K562 (cell line): ENCODE measurements around the gene ARL4C. TPM values are rescaled to one million over a fixed set of nuclear protein-coding genes. Genes with fewer than 3 reads are reported as not detected.

Source experiments
- BRD9 ChIP-seq: fragments of 450-650 bp; IDR thresholded peaks from 2 replicates; pipeline ENCODE4 v1.6.1; 2018; ENCODE audit warnings: low read depth; ENCODE audit not compliant: partially characterized antibody
- CTCF ChIP-seq, 3 experiments: IDR thresholded peaks in 2 of 3; conservative IDR thresholded peaks in 1 of 3; 2 replicates each; pipeline ENCODE4 v1.5.1; 2011 to 2012; ENCODE audit warnings: low read length in 3 of 3, mild to moderate bottlenecking in 3 of 3, control low read depth in 2 of 3, improper control_type of control experiment in 1 of 3, inconsistent platforms in 1 of 3, low read depth in 1 of 3, mixed read lengths in 1 of 3, moderate library complexity in 1 of 3; ENCODE audit not compliant: insufficient read depth in 2 of 3
- CUX1 ChIP-seq: fragments of 200-800 bp; sonication (Bioruptor generic); IDR thresholded peaks from 2 replicates; pipeline ENCODE4 v1.6.1; 2016; ENCODE audit warnings: missing genetic modification characterization, missing compliant biosample characterization
- E2F6 ChIP-seq, 2 experiments: IDR thresholded peaks; 2 replicates each; pipeline ENCODE4 v1.6.1; 2011; ENCODE audit warnings: borderline replicate concordance in 1 of 2, control low read depth in 1 of 2, low read depth in 1 of 2, low read length in 1 of 2, mild to moderate bottlenecking in 1 of 2, mixed read lengths in 1 of 2, moderate library complexity in 1 of 2; ENCODE audit not compliant: insufficient read depth in 1 of 2, insufficient read length in 1 of 2, poor library complexity in 1 of 2, severe bottlenecking in 1 of 2; ENCODE audit errors: extremely low read depth in 1 of 2
- FOXO4 ChIP-seq: fragments of 450-650 bp; formaldehyde crosslinking; IDR thresholded peaks from 2 replicates; pipeline ENCODE4 v1.4.0; 2020; ENCODE audit warnings: mild to moderate bottlenecking, moderate library complexity
- LARP7 ChIP-seq: fragments of 450-650 bp; IDR thresholded peaks from 2 replicates; pipeline ENCODE4 v1.6.1; 2016
- MTA1 ChIP-seq: fragments of 450-650 bp; IDR thresholded peaks from 2 replicates; pipeline ENCODE4 v1.6.1; 2017; ENCODE audit warnings: borderline replicate concordance
- MYNN ChIP-seq, 2 experiments: sonication (generic); formaldehyde crosslinking in 1 of 2; IDR thresholded peaks; 2 replicates each; pipeline versions ENCODE4 v1.5.0 to v1.6.1; 2016 to 2020; ENCODE audit warnings: antibody characterized with exemption in 1 of 2, missing genetic modification reagents in 1 of 2
- PKNOX1 ChIP-seq: fragments of 450-650 bp; IDR thresholded peaks from 2 replicates; pipeline ENCODE4 v1.6.1; 2016
- PPARD ChIP-seq: fragments of 250-450 bp; sonication (Bioruptor Pico); IDR thresholded peaks from 2 replicates; pipeline ENCODE4 v1.8.0; 2022; ENCODE audit warnings: inconsistent platforms, mild to moderate bottlenecking, moderate library complexity
- PYGO2 ChIP-seq: fragments of 450-650 bp; IDR thresholded peaks from 2 replicates; pipeline ENCODE4 v1.6.1; 2016; ENCODE audit warnings: mild to moderate bottlenecking, missing genetic modification characterization, moderate library complexity, missing compliant biosample characterization
- SMAD1 ChIP-seq: fragments of 150-350 bp; IDR thresholded peaks from 2 replicates; pipeline ENCODE4 v1.6.1; 2014; ENCODE audit warnings: low read length, low read depth; ENCODE audit not compliant: partially characterized antibody
- TAF15 ChIP-seq: fragments of 200-400 bp; formaldehyde crosslinking; IDR thresholded peaks from 2 replicates; pipeline ENCODE4 v1.6.1; 2017; ENCODE audit warnings: mild to moderate bottlenecking, low read depth, low read length, moderate library complexity
- ZKSCAN3 ChIP-seq: fragments of 250-450 bp; sonication (Bioruptor Pico); IDR thresholded peaks from 2 replicates; pipeline ENCODE4 v1.4.0; 2020
- polyA plus RNA-seq, 8 experiments: library from polyadenylated mRNA; depleted of rRNA in 4 of 8; stranded (reverse) in 5 of 8; unstranded in 3 of 8; fragments of >200 nt; fragmentation: Nextera tagmentation in 2 of 8; fragmentation: Illumina TruSeq in 1 of 8; extraction: Ambion mirVana in 2 of 8; extraction: Trizol in 1 of 8; gene quantifications; 2 replicates each; pipeline versions ENCODE4 v1.2.1 to v1.2.3, GENCODE V29; 2011 to 2014; ENCODE audit warnings: inconsistent platforms in 1 of 8, missing spikeins in 1 of 8
- total RNA-seq, 7 experiments: library from RNA; depleted of rRNA in 6 of 7; stranded (reverse); fragments of >200 nt in 6 of 7; fragmentation: Illumina TruSeq in 2 of 7; extraction: Trizol in 2 of 7; gene quantifications; 2 replicates each; pipeline versions ENCODE4 v1.2.1 to v1.2.3, GENCODE V29; 2011 to 2021; ENCODE audit warnings: low replicate concordance in 1 of 7

The ARL4C gene
- total and polyA plus RNA-seq, 9 of the 15 experiments (the other 6 are each of a cell fraction or from before 2014, with no cell fraction given), result 0.03 to 0.11 (median 0.04) TPM; not detected in 5

GRCh38 chr2:234496835-234497593 is at the start of gene ARL4C (continued):
- TF ChIP-seq E2F6 (IDR thresholded peaks at IDR 0.05; ENCODE audit: borderline replicate concordance in 1 of 2, extremely low read depth in 1 of 2, insufficient read depth in 1 of 2, insufficient read length in 1 of 2, low read depth in 1 of 2, low read length in 1 of 2, poor library complexity in 1 of 2, severe bottlenecking in 1 of 2) (peak; percentile 10 to 51), FOXO4 (CRISPR knock-in tag) (no peak), MYNN (IDR thresholded peaks at IDR 0.05) (no peak), MYNN (CRISPR knock-in tag; IDR thresholded peaks at IDR 0.05) (no peak), PYGO2 (no peak), MTA1 (no peak), PKNOX1 (no peak), ZKSCAN3 (CRISPR knock-in tag) (no peak), BRD9 (no peak), SMAD1 (no peak), CTCF (IDR thresholded peaks at IDR 0.05 in 2 of 3, conservative IDR thresholded peaks at IDR 0.05 in 1 of 3; ENCODE audit: insufficient read depth in 2 of 3, low read depth in 1 of 3, low read length in 3 of 3) (peak in 1 of 3 experiments; percentile 14; a peak in 1 of 6 replicates), LARP7 (no peak), PPARD (CRISPR knock-in tag) (no peak), CUX1 (CRISPR knock-in tag) (no peak), TAF15 (no peak)
